HFFc6 (cell line): ENCODE measurements around the gene RAB35. TPM values are rescaled to one million over a fixed set of nuclear protein-coding genes. Genes with fewer than 3 reads are reported as not detected.

Source experiments
- DNase-seq: peaks from one replicate; pipeline ENCODE4 v3.0.0-alpha.2; 2018
- H3K27ac Mint-ChIP-seq: 2 replicates; pipeline ENCODE4 v1.8.0; 2020; ENCODE audit warnings: mild to moderate bottlenecking, mixed read lengths
- H3K27me3 Mint-ChIP-seq: 2 replicates; pipeline ENCODE4 v1.8.0; 2021; ENCODE audit warnings: mild to moderate bottlenecking, moderate library complexity, mixed read lengths; ENCODE audit not compliant: insufficient read depth
- H3K36me3 Mint-ChIP-seq: 2 replicates; pipeline ENCODE4 v1.8.0; 2021; ENCODE audit warnings: low read depth, mixed read lengths
- H3K4me1 Mint-ChIP-seq: 2 replicates; pipeline ENCODE4 v1.8.0; 2020; ENCODE audit warnings: low read depth, mixed read lengths
- H3K4me3 Mint-ChIP-seq: 2 replicates; pipeline ENCODE4 v1.8.0; 2020; ENCODE audit warnings: mild to moderate bottlenecking, moderate library complexity, mixed read lengths
- H3K9me3 Mint-ChIP-seq: 2 replicates; pipeline ENCODE4 v1.8.0; 2020; ENCODE audit warnings: mild to moderate bottlenecking, mixed read lengths
- total RNA-seq, 6 experiments: library from RNA; stranded (reverse); fragmentation: NEBNext Ultra II Directional; extraction: Animal tissue kit (Norgen Biotek cat#: 25700); gene quantifications; 2 replicates in 1 of 6; 3 replicates in 5 of 6; pipeline ENCODE4 v1.2.3, GENCODE V29; 2021
- TF ChIP-seq, protein P1 (sequence below): fragments of 200-600 bp; sonication (generic); IDR thresholded peaks from 2 replicates; pipeline ENCODE4 v1.5.0; 2021; ENCODE audit warnings: antibody characterized with exemption, mild to moderate bottlenecking

The RAB35 gene
- total RNA-seq, 6 experiments from 2014 or later: 50.5 to 62.0 (median 55.3) TPM

DNA sequence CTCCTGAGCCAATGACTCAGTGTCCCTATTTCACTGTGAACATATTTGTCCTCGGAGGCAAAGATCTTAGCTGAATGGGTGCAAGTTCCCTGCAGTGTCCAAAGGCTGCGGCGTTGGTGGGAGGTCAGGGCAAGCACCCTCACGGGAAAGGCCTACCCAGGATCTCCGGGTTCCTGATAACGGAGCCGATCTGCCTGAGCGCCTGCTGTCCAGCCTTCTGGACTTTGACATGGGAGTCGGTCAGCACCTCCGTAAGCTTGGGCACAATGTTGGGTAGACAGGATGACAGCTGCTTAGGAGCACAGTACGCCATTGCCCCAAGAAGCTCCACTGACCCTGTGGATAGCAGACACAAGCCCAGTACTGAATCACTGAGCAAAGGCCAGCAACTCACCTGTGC, 31.5 kb upstream of the RAB35 start:
- TF ChIP-seq, protein P1, sequence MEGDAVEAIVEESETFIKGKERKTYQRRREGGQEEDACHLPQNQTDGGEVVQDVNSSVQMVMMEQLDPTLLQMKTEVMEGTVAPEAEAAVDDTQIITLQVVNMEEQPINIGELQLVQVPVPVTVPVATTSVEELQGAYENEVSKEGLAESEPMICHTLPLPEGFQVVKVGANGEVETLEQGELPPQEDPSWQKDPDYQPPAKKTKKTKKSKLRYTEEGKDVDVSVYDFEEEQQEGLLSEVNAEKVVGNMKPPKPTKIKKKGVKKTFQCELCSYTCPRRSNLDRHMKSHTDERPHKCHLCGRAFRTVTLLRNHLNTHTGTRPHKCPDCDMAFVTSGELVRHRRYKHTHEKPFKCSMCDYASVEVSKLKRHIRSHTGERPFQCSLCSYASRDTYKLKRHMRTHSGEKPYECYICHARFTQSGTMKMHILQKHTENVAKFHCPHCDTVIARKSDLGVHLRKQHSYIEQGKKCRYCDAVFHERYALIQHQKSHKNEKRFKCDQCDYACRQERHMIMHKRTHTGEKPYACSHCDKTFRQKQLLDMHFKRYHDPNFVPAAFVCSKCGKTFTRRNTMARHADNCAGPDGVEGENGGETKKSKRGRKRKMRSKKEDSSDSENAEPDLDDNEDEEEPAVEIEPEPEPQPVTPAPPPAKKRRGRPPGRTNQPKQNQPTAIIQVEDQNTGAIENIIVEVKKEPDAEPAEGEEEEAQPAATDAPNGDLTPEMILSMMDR: no peak
- no peaks in the 10 kb centered on the region for H3K9me3 Mint-ChIP-seq
- no peak overlapping the region for H3K27ac Mint-ChIP-seq
- H3K4me3 Mint-ChIP-seq: no peak overlapping the region
- no peaks in the 10 kb centered on the region for H3K4me1 Mint-ChIP-seq
- peaks cover 22% of the 10 kb centered on the region for H3K36me3 Mint-ChIP-seq
- 0 out of 2 replicates have a peak, but pooled peaks cover 2% of the 10 kb centered on the region for H3K27me3 Mint-ChIP-seq
- DNase-seq: no peak

DNA sequence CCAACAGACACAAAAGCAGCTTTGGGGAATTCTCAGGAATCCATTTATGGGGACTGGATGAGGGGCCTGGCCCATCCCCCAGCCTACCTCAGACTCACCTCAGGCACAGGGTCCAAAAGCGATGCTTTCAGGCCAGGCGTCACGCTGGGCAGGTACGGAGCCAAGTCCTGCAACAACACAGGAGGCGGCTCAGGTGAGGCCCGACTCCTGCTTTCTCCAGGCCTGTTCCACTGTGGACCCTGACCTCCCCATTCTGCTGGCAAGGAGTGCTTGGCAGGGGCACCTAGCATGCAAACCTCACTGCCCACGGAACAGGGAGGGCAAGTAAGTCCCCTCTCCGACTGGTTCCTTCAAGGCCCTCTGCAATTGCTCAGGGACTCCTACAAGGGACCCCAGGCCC, 28.6 kb upstream of the RAB35 start:
- no peaks in the 10 kb centered on the region; the same call in 1 of the 2 replicates for H3K27me3 Mint-ChIP-seq
- no peak overlapping the region for H3K4me3 Mint-ChIP-seq
- no peaks in the 10 kb centered on the region for H3K9me3 Mint-ChIP-seq
- H3K27ac Mint-ChIP-seq: no peak overlapping the region
- peaks cover 49% of the 10 kb centered on the region for H3K36me3 Mint-ChIP-seq
- TF ChIP-seq, protein P1: no peak
- peaks cover 9% of the 10 kb centered on the region for H3K4me1 Mint-ChIP-seq
- DNase-seq: no peak

DNA sequence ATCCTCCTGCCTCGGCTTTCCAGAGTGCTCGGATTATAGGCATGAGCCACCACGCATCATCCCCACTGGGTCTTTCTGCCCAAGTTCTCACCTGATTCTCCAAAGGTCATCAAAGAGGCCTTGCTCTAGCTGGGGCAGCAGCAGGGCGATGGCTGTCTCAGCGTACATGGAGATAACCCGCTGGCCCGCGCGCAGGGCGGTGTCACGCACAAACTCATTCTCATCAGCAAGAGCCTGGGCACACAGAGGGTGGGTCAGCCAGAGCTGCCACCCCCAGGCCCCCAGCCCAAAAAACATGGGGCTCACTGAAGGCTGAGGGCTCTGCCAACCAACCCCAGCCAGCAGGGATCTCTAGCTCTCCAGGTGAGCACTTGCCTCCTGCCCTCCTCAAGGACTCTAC, 27.7 kb upstream of the RAB35 start:
- Mint-ChIP-seq H3K27ac (no peak overlapping the region), H3K36me3 (peaks cover 56% of the 10 kb centered on the region), H3K4me3 (no peak overlapping the region)

DNA sequence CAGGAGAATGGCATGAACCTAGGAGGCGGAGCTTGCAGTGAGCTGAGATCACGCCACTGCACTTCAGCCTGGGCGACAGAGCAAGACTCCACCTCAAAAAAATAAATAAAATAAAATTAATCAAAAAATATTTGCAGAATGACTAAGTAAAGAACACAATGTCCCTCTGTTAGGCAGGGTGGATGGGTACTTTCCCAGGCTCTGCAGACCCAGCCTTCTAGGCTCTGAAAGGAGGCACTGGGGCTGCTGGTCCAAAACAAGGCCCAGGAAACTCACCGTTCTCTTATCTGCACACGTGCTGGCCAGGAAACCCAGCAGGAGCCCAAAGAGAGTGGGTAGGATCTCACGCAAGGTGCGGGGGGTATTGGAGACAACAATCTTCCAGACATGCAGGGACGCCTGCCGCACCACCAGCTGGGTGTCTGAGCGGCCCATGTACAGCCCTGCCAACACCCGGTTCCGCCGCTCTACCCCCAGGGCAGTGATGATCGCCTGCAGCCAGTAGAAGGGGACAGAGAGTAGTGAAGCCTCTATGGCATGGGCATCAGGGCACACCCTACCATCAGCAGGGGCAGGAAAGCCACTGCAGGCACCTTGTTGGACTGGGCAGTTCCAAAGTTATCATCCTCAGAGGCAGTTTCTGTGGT, 25.8 kb upstream of the RAB35 start:
- TF ChIP-seq, protein P1: no peak
- peaks cover 16% of the 10 kb centered on the region for H3K4me1 Mint-ChIP-seq
- peaks cover 45% of the 10 kb centered on the region for H3K36me3 Mint-ChIP-seq
- H3K4me3 Mint-ChIP-seq: no peak overlapping the region
- no peak for DNase-seq
- H3K27ac Mint-ChIP-seq: no peak overlapping the region
- H3K27me3 Mint-ChIP-seq: peaks cover 2% of the 10 kb centered on the region
- H3K9me3 Mint-ChIP-seq: no peaks in the 10 kb centered on the region

More for the DNA sequence above, 27.7 kb upstream of the RAB35 start:
- Mint-ChIP-seq H3K9me3 (no peaks in the 10 kb centered on the region), H3K4me1 (peaks cover 16% of the 10 kb centered on the region), H3K27me3 (peaks cover 2% of the 10 kb centered on the region)
- DNase-seq: no peak
- TF ChIP-seq, protein P1: no peak

- TF ChIP-seq, protein P1: no peak
- DNase-seq: no peak
These were observed 24.8 kb upstream of the RAB35 start for GRCh38 chr12:120141336-120141735.

More at GRCh38 chr12:120141336-120141735, 24.8 kb upstream of the RAB35 start:
- H3K9me3 Mint-ChIP-seq: no peaks in the 10 kb centered on the region
- H3K36me3 Mint-ChIP-seq: peaks cover 45% of the 10 kb centered on the region
- peaks cover 2% of the 10 kb centered on the region for H3K27me3 Mint-ChIP-seq
- peaks cover 16% of the 10 kb centered on the region for H3K4me1 Mint-ChIP-seq
- no peak overlapping the region for H3K27ac Mint-ChIP-seq
- H3K4me3 Mint-ChIP-seq: no peak overlapping the region
